H9 (cell line): ENCODE data around the gene LRIT1. TPM values are rescaled to one million over a fixed set of nuclear protein-coding genes. Genes with fewer than 3 reads are reported as not detected.
A peak's percentile ranks its signal among the peaks of the same experiment; 100 is the strongest.

Experiments
- DNase-seq: peaks from one replicate; pipeline ENCODE4 v3.0.0-alpha.2; 2017
- H2AFZ ChIP-seq: one replicate; pipeline ENCODE4 v1.6.1; 2013; ENCODE audit warnings: mild to moderate bottlenecking, low read length, control low read depth, moderate library complexity
- H2AK5ac ChIP-seq: 2 replicates; pipeline ENCODE4 v1.6.1; 2013; ENCODE audit warnings: low read length, control low read depth, mixed read lengths; ENCODE audit not compliant: insufficient read length
- H2BK120ac ChIP-seq: one replicate; pipeline ENCODE4 v1.6.1; 2013; ENCODE audit warnings: low read depth, mild to moderate bottlenecking, low read length, control low read depth, inconsistent platforms; ENCODE audit not compliant: poor library complexity, severe bottlenecking
- H2BK12ac ChIP-seq: 2 replicates; pipeline ENCODE4 v1.6.1; 2013; ENCODE audit warnings: low read length, control low read depth, mixed read lengths, low read depth; ENCODE audit not compliant: insufficient read length
- H2BK15ac ChIP-seq: 2 replicates; pipeline ENCODE4 v1.6.1; 2013; ENCODE audit warnings: low read depth, low read length, control low read depth
- H2BK20ac ChIP-seq: one replicate; pipeline ENCODE4 v1.6.1; 2013; ENCODE audit warnings: low read depth, mild to moderate bottlenecking, low read length, control low read depth, inconsistent platforms; ENCODE audit not compliant: poor library complexity, severe bottlenecking
- H2BK5ac ChIP-seq: 2 replicates; pipeline ENCODE4 v1.6.1; 2013; ENCODE audit warnings: low read length, control low read depth, mixed read lengths; ENCODE audit not compliant: insufficient read length
- H3K14ac ChIP-seq: 2 replicates; pipeline ENCODE4 v1.6.1; 2013; ENCODE audit warnings: low read length, control low read depth; ENCODE audit not compliant: insufficient read depth
- H3K18ac ChIP-seq: 2 replicates; pipeline ENCODE4 v1.6.1; 2013; ENCODE audit warnings: low read depth, mild to moderate bottlenecking, mixed read lengths, low read length, control low read depth; ENCODE audit not compliant: insufficient read length
- H3K23ac ChIP-seq: 2 replicates; pipeline ENCODE4 v1.6.1; 2013; ENCODE audit warnings: low read length, control low read depth, mixed read lengths, low read depth; ENCODE audit not compliant: insufficient read length
- H3K23me2 ChIP-seq: 2 replicates; pipeline ENCODE4 v1.6.1; 2013; ENCODE audit warnings: low read depth, mild to moderate bottlenecking, mixed read lengths, low read length, control low read depth; ENCODE audit not compliant: insufficient read length, poor library complexity, severe bottlenecking
- H3K27ac ChIP-seq: 2 replicates; pipeline ENCODE4 v1.5.1; 2013; ENCODE audit warnings: low read length, control low read depth, mixed read lengths, low read depth; ENCODE audit not compliant: insufficient read length
- H3K27me3 ChIP-seq: 2 replicates; pipeline ENCODE4 v1.6.1; 2013; ENCODE audit warnings: low read length, control low read depth, inconsistent platforms; ENCODE audit not compliant: insufficient read depth
- H3K4ac ChIP-seq: 2 replicates; pipeline ENCODE4 v1.6.1; 2013; ENCODE audit warnings: low read depth, mild to moderate bottlenecking, control low read depth, inconsistent platforms, low read length, moderate library complexity
- H3K4me1 ChIP-seq: 2 replicates; pipeline ENCODE4 v1.6.1; 2013; ENCODE audit warnings: low read length, control low read depth, inconsistent platforms; ENCODE audit not compliant: insufficient read depth
- H3K4me2 ChIP-seq: 2 replicates; pipeline ENCODE4 v1.6.1; 2013; ENCODE audit warnings: low read length, control low read depth, mixed read lengths; ENCODE audit not compliant: insufficient read length, insufficient read depth
- H3K56ac ChIP-seq: 2 replicates; pipeline ENCODE4 v1.6.1; 2013; ENCODE audit warnings: low read depth, mild to moderate bottlenecking, mixed read lengths, low read length, control low read depth; ENCODE audit not compliant: insufficient read length
- H3K79me1 ChIP-seq: 2 replicates; pipeline ENCODE4 v1.6.1; 2013; ENCODE audit warnings: low read depth, mild to moderate bottlenecking, moderate library complexity, low read length, control low read depth, inconsistent platforms; ENCODE audit not compliant: insufficient read depth, poor library complexity, severe bottlenecking
- H3K79me2 ChIP-seq: 2 replicates; pipeline ENCODE4 v1.6.1; 2013; ENCODE audit warnings: low read length, control low read depth, inconsistent platforms; ENCODE audit not compliant: insufficient read depth
- H3K9ac ChIP-seq: 2 replicates; pipeline ENCODE4 v1.6.1; 2013; ENCODE audit warnings: low read length, control low read depth, mixed read lengths; ENCODE audit not compliant: insufficient read length; ENCODE audit errors: extremely low read depth
- H3K9me3 ChIP-seq: one replicate; pipeline ENCODE4 v1.6.1; 2013; ENCODE audit warnings: low read depth, low read length, inconsistent platforms; ENCODE audit not compliant: control insufficient read depth
- H3T11ph ChIP-seq: one replicate; pipeline ENCODE4 v1.6.1; 2013; ENCODE audit warnings: mild to moderate bottlenecking, low read length, control low read depth, inconsistent platforms
- H4K20me1 ChIP-seq: one replicate; pipeline ENCODE4 v1.6.1; 2013; ENCODE audit not compliant: control insufficient read depth, insufficient read length, insufficient read depth
- H4K5ac ChIP-seq: 2 replicates; pipeline ENCODE4 v1.6.1; 2013; ENCODE audit warnings: low read depth, mild to moderate bottlenecking, mixed read lengths, low read length, control low read depth; ENCODE audit not compliant: insufficient read length
- H4K8ac ChIP-seq: replicated peaks from 2 replicates; pipeline ENCODE4 v1.6.1; 2013; ENCODE audit warnings: low read length, control low read depth, mixed read lengths, low read depth; ENCODE audit not compliant: insufficient read length
- H4K91ac ChIP-seq: 2 replicates; pipeline ENCODE4 v1.6.1; 2013; ENCODE audit warnings: low read depth, mild to moderate bottlenecking, moderate library complexity, mixed read lengths, low read length, control low read depth; ENCODE audit not compliant: insufficient read length
- H3K27ac Mint-ChIP-seq, 3 experiments: 2 replicates in 2 of 3; 3 replicates in 1 of 3; pipeline ENCODE4 v1.8.0; 2020 to 2021; ENCODE audit warnings: mixed read lengths in 3 of 3, mild to moderate bottlenecking in 1 of 3, moderate library complexity in 1 of 3
- H3K27me3 Mint-ChIP-seq: 2 replicates; pipeline ENCODE4 v1.8.0; 2021; ENCODE audit warnings: low read depth, mild to moderate bottlenecking, moderate library complexity, mixed read lengths
- H3K36me3 Mint-ChIP-seq, 3 experiments: 2 replicates in 2 of 3; 3 replicates in 1 of 3; pipeline ENCODE4 v1.8.0; 2020 to 2021; ENCODE audit warnings: low read depth in 3 of 3, mixed read lengths in 3 of 3; ENCODE audit not compliant: insufficient read depth in 1 of 3
- H3K4me1 Mint-ChIP-seq, 2 experiments: 2 replicates each; pipeline ENCODE4 v1.8.0; 2020; ENCODE audit warnings: mixed read lengths in 2 of 2
- H3K4me3 Mint-ChIP-seq, 2 experiments: 2 replicates in 1 of 2; 3 replicates in 1 of 2; pipeline ENCODE4 v1.8.0; 2020 to 2021; ENCODE audit warnings: mild to moderate bottlenecking in 2 of 2, mixed read lengths in 2 of 2, moderate library complexity in 1 of 2
- H3K9me3 Mint-ChIP-seq, 2 experiments: 2 replicates in 1 of 2; 3 replicates in 1 of 2; pipeline ENCODE4 v1.8.0; 2020; ENCODE audit warnings: mild to moderate bottlenecking in 2 of 2, mixed read lengths in 2 of 2, moderate library complexity in 1 of 2
- WGBS: extraction: QIAGEN DNeasy Blood & Tissue Kit; methylation state at CpG from one replicate; pipeline ENCODE4 v1.1.7; 2013; ENCODE audit warnings: missing lambda C conversion rate, low lambda C conversion rate, mixed read lengths; ENCODE audit not compliant: insufficient read length; ENCODE audit errors: extremely low coverage; 5-methylcytosine and 5-hydroxymethylcytosine counted together
- total RNA-seq: library from RNA; stranded (reverse); gene quantifications from 2 replicates; pipeline ENCODE4 v1.2.1, GENCODE V29; 2021
- TF ChIP-seq, protein P1 (sequence below): fragments of 200-600 bp; sonication (generic); conservative IDR thresholded peaks from 3 replicates; pipeline ENCODE4 v1.8.0; 2021; ENCODE audit warnings: antibody characterized with exemption, mild to moderate bottlenecking

Gene LRIT1
- total RNA-seq, 1 experiment from 2014 or later, result not detected

DNA sequence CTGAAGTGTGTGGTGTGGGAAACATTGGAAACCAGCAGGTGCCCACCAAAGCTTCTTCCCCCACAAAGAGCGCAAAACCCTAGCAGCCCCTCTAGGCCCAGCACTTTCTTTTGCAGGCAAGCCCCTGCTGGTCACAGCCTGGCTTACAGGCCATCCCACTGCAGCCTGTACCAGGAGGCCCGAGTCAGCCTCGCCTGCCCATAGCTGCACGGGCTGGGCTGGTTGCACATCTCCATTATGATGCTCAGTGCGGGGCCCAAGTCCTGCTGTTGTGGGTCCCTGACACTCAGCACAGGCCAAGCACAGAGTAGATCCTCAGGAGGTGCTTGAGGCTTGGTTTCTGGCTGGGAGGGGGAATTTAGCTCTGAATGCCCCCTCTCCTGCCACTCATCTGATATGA is 39.0 kb downstream of the LRIT1 start:
- no peak overlapping the region for H3K56ac ChIP-seq
- H3K23me2 ChIP-seq, result no peaks in the 10 kb centered on the region
- H3K27me3 ChIP-seq, result no peaks in the 10 kb centered on the region
- no peak overlapping the region for H3K4me3 Mint-ChIP-seq
- H3K4me1 Mint-ChIP-seq, result no peaks in the 10 kb centered on the region
- no peak overlapping the region for H3K18ac ChIP-seq
- H3K9me3 Mint-ChIP-seq, result no peaks in the 10 kb centered on the region
- H4K20me1 ChIP-seq, result no peaks in the 10 kb centered on the region
- H2BK20ac ChIP-seq, result no peak overlapping the region
- H3K27ac Mint-ChIP-seq, result peak overlapping the region in 1 of 3 experiments; percentile 68; a peak in 2 of 7 replicates
- no peak for DNase-seq
- H3K23ac ChIP-seq, result no peak overlapping the region
- H4K5ac ChIP-seq, result no peak overlapping the region
- H3K4me1 ChIP-seq, result no peaks in the 10 kb centered on the region
- H3K14ac ChIP-seq, result no peak overlapping the region
- peaks cover 3% of the 10 kb centered on the region; the same call in 1 of the 2 replicates for H3K27me3 Mint-ChIP-seq
- H4K91ac ChIP-seq, result no peak overlapping the region
- no peak overlapping the region for H2BK15ac ChIP-seq
- no peak overlapping the region for H3K27ac ChIP-seq
- H3K79me2 ChIP-seq, result no peaks in the 10 kb centered on the region
- peaks cover 0 to 2% (median 0%) of the 10 kb centered on the region in 3 experiments; a peak in 2 of 7 replicates for H3K36me3 Mint-ChIP-seq
- H3T11ph ChIP-seq, result no peak overlapping the region
- no peak overlapping the region for H2BK120ac ChIP-seq
- no peaks in the 10 kb centered on the region for H3K79me1 ChIP-seq
- no peak overlapping the region for H2BK5ac ChIP-seq
- H2BK12ac ChIP-seq, result no peak overlapping the region
- WGBS, result no CpG with 5 or more reads among the region's 5 CpGs
- no peaks in the 10 kb centered on the region for H3K9me3 ChIP-seq
- H3K9ac ChIP-seq, result no peak overlapping the region
- no peak overlapping the region for H2AK5ac ChIP-seq
- TF ChIP-seq, protein P1, sequence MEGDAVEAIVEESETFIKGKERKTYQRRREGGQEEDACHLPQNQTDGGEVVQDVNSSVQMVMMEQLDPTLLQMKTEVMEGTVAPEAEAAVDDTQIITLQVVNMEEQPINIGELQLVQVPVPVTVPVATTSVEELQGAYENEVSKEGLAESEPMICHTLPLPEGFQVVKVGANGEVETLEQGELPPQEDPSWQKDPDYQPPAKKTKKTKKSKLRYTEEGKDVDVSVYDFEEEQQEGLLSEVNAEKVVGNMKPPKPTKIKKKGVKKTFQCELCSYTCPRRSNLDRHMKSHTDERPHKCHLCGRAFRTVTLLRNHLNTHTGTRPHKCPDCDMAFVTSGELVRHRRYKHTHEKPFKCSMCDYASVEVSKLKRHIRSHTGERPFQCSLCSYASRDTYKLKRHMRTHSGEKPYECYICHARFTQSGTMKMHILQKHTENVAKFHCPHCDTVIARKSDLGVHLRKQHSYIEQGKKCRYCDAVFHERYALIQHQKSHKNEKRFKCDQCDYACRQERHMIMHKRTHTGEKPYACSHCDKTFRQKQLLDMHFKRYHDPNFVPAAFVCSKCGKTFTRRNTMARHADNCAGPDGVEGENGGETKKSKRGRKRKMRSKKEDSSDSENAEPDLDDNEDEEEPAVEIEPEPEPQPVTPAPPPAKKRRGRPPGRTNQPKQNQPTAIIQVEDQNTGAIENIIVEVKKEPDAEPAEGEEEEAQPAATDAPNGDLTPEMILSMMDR, result peak; percentile 35; the same call in 2 of the 3 replicates
- H4K8ac ChIP-seq, result no peak overlapping the region
- no peak overlapping the region for H3K4me2 ChIP-seq
- H2AFZ ChIP-seq, result no peak overlapping the region
- no peak overlapping the region for H3K4ac ChIP-seq
